ENCODE measurements around the gene ASB3.
"Not testable (repeated sequence)": the region's sequence is repeated elsewhere in the genome, so short reads cannot be mapped to it uniquely, and the experiment has no call there.

Gene ASB3

GRCh38 chr2:53694096-53694771 lies 92.5 kb downstream of the ASB3 start:
- TF ChIP-seq, protein P1, sequence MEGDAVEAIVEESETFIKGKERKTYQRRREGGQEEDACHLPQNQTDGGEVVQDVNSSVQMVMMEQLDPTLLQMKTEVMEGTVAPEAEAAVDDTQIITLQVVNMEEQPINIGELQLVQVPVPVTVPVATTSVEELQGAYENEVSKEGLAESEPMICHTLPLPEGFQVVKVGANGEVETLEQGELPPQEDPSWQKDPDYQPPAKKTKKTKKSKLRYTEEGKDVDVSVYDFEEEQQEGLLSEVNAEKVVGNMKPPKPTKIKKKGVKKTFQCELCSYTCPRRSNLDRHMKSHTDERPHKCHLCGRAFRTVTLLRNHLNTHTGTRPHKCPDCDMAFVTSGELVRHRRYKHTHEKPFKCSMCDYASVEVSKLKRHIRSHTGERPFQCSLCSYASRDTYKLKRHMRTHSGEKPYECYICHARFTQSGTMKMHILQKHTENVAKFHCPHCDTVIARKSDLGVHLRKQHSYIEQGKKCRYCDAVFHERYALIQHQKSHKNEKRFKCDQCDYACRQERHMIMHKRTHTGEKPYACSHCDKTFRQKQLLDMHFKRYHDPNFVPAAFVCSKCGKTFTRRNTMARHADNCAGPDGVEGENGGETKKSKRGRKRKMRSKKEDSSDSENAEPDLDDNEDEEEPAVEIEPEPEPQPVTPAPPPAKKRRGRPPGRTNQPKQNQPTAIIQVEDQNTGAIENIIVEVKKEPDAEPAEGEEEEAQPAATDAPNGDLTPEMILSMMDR (IDR thresholded peaks at IDR 0.05; ENCODE audit: low read depth, low read length, missing control alignments), result no peak
- DNase-seq (ENCODE audit: low read depth), result no peak
- H3K4me3 ChIP-seq (ENCODE audit: low read depth, low read length), result no peak overlapping the region

DNA sequence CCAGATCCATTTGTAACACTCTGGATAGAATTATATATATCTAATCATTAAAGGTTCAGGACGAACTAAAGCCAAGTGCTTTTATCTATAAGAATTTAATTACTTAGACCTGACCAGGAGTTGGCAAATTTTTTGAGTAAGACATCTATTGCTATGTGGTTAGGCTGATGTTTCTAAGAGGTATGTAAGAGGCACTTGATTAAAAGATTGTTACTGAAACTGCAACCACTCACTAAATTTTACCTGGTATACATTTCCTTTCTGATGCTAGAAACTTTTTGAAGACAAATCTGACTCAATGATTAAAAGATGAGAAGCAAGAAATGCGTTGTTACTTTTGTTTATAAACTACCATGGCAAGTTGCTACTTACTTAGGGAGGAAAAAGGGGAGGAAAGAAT lies 95.9 kb downstream of the ASB3 start:
- no peak for DNase-seq (ENCODE audit: low read depth)
- TF ChIP-seq, protein P1 (IDR thresholded peaks at IDR 0.05; ENCODE audit: low read depth, low read length, missing control alignments), result no peak
- no peak overlapping the region for H3K4me3 ChIP-seq (ENCODE audit: low read depth, low read length)

- no peak overlapping the region for H3K4me3 ChIP-seq (ENCODE audit: low read depth, low read length)
- no peak for DNase-seq (ENCODE audit: low read depth)
- TF ChIP-seq, protein P1 (IDR thresholded peaks at IDR 0.05; ENCODE audit: low read depth, low read length, missing control alignments), result no peak
Observed at GRCh38 chr2:53672881-53673522, 113.8 kb downstream of the ASB3 start.

- no peak for DNase-seq (ENCODE audit: low read depth)
- no peak overlapping the region for H3K4me3 ChIP-seq (ENCODE audit: low read depth, low read length)
Observed at GRCh38 chr2:53670331-53670730, 116.4 kb downstream of the ASB3 start.

DNA sequence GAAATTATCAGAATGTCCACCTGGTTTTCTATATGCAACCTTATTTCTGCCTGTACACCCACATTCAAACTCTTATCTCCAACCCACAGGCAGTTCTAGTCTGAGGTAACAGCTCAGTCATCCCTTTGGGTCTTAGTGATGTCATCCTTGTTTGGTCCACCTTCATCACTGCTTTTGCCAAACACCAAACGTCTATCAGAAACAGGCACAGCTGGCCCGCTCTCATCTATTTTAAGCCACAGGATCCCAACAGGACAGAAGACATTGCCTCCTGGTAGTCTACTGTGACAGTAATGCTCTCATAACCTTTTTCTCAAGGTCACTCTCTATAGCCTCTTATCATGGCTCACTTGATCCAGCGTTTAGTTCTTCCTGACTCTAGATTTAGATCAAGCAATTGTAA lies 118.1 kb downstream of the ASB3 start:
- TF ChIP-seq, protein P1 (IDR thresholded peaks at IDR 0.05; ENCODE audit: low read depth, low read length, missing control alignments), result no peak
- no peak for DNase-seq (ENCODE audit: low read depth)
- no peak overlapping the region for H3K4me3 ChIP-seq (ENCODE audit: low read depth, low read length)

More at GRCh38 chr2:53670331-53670730, 116.4 kb downstream of the ASB3 start:
- TF ChIP-seq, protein P1 (IDR thresholded peaks at IDR 0.05; ENCODE audit: low read depth, low read length, missing control alignments), result no peak

GRCh38 chr2:53667130-53667529 lies 119.6 kb downstream of the ASB3 start:
- H3K4me3 ChIP-seq (ENCODE audit: low read depth, low read length); DNase-seq (ENCODE audit: low read depth): not testable (repeated sequence)

GRCh38 chr2:53660886-53661285 lies 125.9 kb downstream of the ASB3 start:
- DNase-seq (ENCODE audit: low read depth), result no peak
- no peak overlapping the region for H3K4me3 ChIP-seq (ENCODE audit: low read depth, low read length)
- TF ChIP-seq, protein P1 (IDR thresholded peaks at IDR 0.05; ENCODE audit: low read depth, low read length, missing control alignments), result no peak

DNA sequence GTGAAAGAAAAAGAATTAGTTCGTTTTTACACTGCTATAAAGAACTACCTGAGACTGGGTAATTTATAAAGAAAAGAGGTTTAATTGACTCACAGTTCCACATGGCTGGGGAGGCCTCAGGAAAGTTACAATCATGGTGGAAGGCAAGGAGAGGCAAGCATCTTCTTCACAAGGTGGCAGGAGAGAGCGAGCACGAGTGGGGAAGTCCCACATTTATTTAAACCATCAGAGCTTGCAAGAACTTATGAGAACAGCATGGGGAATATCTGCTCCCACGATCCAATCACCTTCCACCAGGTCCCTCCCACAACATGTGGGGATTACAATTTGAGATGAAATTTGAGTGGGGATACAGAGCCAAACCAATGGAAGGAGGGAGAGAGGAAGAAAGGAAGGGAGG lies 128.3 kb downstream of the ASB3 start:
- not testable (repeated sequence) for DNase-seq (ENCODE audit: low read depth); H3K4me3 ChIP-seq (ENCODE audit: low read depth, low read length)

Data from GM12864 (cell line).